ENCODE measurements around the gene CEP95. TPM values are rescaled to one million over a fixed set of nuclear protein-coding genes. Genes with fewer than 3 reads are reported as not detected.

Gene CEP95
- polyA plus RNA-seq, 1 donor from 2014 or later: 220 TPM

- Histone ChIP-seq H3K4me2 (ENCODE audit: low read length) (no peak overlapping the region), H3K36me3 (ENCODE audit: insufficient read depth, low read length) (peaks cover 17% of the 10 kb centered on the region), H3K9me2 (ENCODE audit: insufficient read depth, low read length) (no peaks in the 10 kb centered on the region), H2AFZ (ENCODE audit: low read depth, low read length) (no peak overlapping the region), H3K4me3 (ENCODE audit: low read length) (no peak overlapping the region), H3F3A (ENCODE audit: insufficient read depth, low read length, poor library complexity, severe bottlenecking) (no peaks in the 10 kb centered on the region), H3K79me2 (replicated peaks; ENCODE audit: insufficient read depth, low read length) (no peaks in the 10 kb centered on the region), H4K20me1 (ENCODE audit: insufficient read depth) (no peaks in the 10 kb centered on the region), H3K9ac (ENCODE audit: low read length) (no peak overlapping the region), H3K9me3 (ENCODE audit: low read length) (no peaks in the 10 kb centered on the region), H3K27ac (ENCODE audit: low read length) (no peak overlapping the region), H3K27me3 (ENCODE audit: insufficient read depth, low read depth, low read length) (no peaks in the 10 kb centered on the region)
- TF ChIP-seq EZH2 (IDR thresholded peaks at IDR 0.05; ENCODE audit: borderline replicate concordance, insufficient read depth, low read length, poor library complexity, severe bottlenecking) (no peak), TAF1 (IDR thresholded peaks at IDR 0.05; ENCODE audit: low read depth) (no peak)
Observed at GRCh38 chr17:64533784-64534183, 27.0 kb downstream of the CEP95 start.

- no peaks in the 10 kb centered on the region for H4K20me1 ChIP-seq (ENCODE audit: insufficient read depth)
- H3K27me3 ChIP-seq (ENCODE audit: insufficient read depth, low read depth, low read length): no peaks in the 10 kb centered on the region
- H3K9me2 ChIP-seq (ENCODE audit: insufficient read depth, low read length): no peaks in the 10 kb centered on the region
- peaks cover 21% of the 10 kb centered on the region for H3K36me3 ChIP-seq (ENCODE audit: insufficient read depth, low read length)
- no peak overlapping the region for H3K4me2 ChIP-seq (ENCODE audit: low read length)
- H3F3A ChIP-seq (ENCODE audit: insufficient read depth, low read length, poor library complexity, severe bottlenecking): no peaks in the 10 kb centered on the region
- no peak overlapping the region for H3K27ac ChIP-seq (ENCODE audit: low read length)
- no peak overlapping the region for H2AFZ ChIP-seq (ENCODE audit: low read depth, low read length)
- no peaks in the 10 kb centered on the region for H3K9me3 ChIP-seq (ENCODE audit: low read length)
- H3K4me3 ChIP-seq (ENCODE audit: low read length): no peak overlapping the region
- TF ChIP-seq RAD21 (conservative IDR thresholded peaks at IDR 0.05) (no peak), EZH2 (IDR thresholded peaks at IDR 0.05; ENCODE audit: borderline replicate concordance, insufficient read depth, low read length, poor library complexity, severe bottlenecking) (no peak)
- H3K79me2 ChIP-seq (replicated peaks; ENCODE audit: insufficient read depth, low read length): no peaks in the 10 kb centered on the region
- no peak overlapping the region for H3K9ac ChIP-seq (ENCODE audit: low read length)
Observed at GRCh38 chr17:64534187-64534586, 27.4 kb downstream of the CEP95 start.

- H3K27me3 ChIP-seq (ENCODE audit: insufficient read depth, low read depth, low read length): no peaks in the 10 kb centered on the region
Observed at GRCh38 chr17:64535357-64535756, 28.6 kb downstream of the CEP95 start.

More at GRCh38 chr17:64535357-64535756, 28.6 kb downstream of the CEP95 start:
- Histone ChIP-seq H4K20me1 (ENCODE audit: insufficient read depth) (no peaks in the 10 kb centered on the region), H3K4me2 (ENCODE audit: low read length) (no peak overlapping the region), H3F3A (ENCODE audit: insufficient read depth, low read length, poor library complexity, severe bottlenecking) (no peaks in the 10 kb centered on the region), H3K36me3 (ENCODE audit: insufficient read depth, low read length) (peaks cover 23% of the 10 kb centered on the region), H3K4me3 (ENCODE audit: low read length) (no peak overlapping the region), H3K9ac (ENCODE audit: low read length) (no peak overlapping the region), H2AFZ (ENCODE audit: low read depth, low read length) (no peak overlapping the region), H3K9me3 (ENCODE audit: low read length) (no peaks in the 10 kb centered on the region), H3K27ac (ENCODE audit: low read length) (no peak overlapping the region), H3K79me2 (replicated peaks; ENCODE audit: insufficient read depth, low read length) (no peaks in the 10 kb centered on the region), H3K9me2 (ENCODE audit: insufficient read depth, low read length) (no peaks in the 10 kb centered on the region)
- no peak for TF ChIP-seq RAD21 (conservative IDR thresholded peaks at IDR 0.05)
- TF ChIP-seq REST (IDR thresholded peaks at IDR 0.05; ENCODE audit: borderline replicate concordance): no peak
- peak; percentile 14 for TF ChIP-seq POLR2AphosphoS5 (IDR thresholded peaks at IDR 0.05)
- no peak for TF ChIP-seq CTCF (IDR thresholded peaks at IDR 0.05; ENCODE audit: poor library complexity, severe bottlenecking)

Measured in neural cell (in vitro differentiated cells).